NCI-H82 (cell line): ENCODE measurements around the gene RPS6KA1.
"Not testable (repeated sequence)": the region's sequence is repeated elsewhere in the genome, so short reads cannot be mapped to it uniquely, and the experiment has no call there.

Experiments used
- DNase-seq: peaks from one replicate; lab custom pipeline; 2025; lab: John Stamatoyannopoulos, UW

The RPS6KA1 gene

GRCh38 chr1:26529655-26530409, at the start of gene RPS6KA1:
TSS of gene RPS6KA1 (plus strand) at chr1:26529761. CDS start at chr1:26529921, 160 bp downstream.
- DNase-seq: peak; percentile 86

DNA sequence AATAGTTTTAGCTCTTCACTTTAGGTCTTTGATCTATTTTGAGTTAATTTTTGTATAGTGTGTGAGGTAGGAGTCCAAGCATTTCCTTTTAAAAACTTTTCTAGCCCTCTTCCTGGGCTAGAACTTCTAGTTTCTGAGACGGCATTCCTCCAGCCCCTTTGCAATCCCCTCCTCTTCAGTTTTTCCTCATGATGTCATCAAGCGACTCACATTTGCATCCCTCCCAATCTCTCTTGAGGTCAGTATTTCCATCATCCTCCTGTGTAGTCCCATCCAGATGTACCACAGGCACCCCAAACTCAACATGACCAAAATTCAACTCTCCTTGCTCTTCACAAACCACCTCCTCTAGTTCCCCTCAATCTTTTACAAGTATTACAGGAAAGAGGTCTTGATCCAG, 46.6 kb upstream of the RPS6KA1 start:
- DNase-seq: no peak

DNA sequence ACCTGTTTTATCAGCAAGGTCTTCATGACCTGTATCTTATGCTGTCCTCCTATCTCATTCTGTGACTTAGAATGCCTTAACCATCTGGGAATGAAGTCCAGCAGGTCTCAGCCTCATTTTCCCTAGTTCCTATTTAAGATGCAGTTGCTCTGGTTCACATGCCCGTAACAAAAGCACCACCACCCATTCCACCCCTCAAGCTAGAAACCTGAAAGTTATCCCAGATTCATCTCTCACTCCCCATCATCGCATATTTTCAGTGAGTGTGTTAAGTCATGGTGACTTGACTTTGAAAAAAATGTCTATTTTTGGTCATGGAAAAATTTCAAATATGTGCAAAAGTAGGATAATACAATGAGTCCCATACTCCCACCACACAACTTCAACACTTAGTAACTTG, 45.6 kb upstream of the RPS6KA1 start:
- no peak for DNase-seq

DNA sequence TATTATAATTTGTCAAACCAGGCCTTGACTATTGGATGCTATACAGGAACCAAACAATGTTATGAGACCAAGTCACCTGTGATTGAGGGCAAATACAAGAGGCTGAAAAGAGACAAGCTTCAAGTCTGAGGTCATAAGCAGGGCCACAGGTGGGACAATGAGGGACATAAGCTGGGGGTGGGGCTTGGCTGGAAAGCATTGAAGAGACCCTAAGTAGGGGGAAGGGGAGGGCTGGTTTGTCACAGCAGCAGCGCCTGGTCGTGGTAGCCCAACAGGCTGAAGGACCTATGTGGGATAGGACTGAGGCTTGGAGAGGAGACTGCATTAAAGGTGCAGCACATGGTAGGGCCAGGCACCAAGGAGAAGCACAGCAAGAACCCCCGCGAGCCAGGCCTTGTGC, 39.4 kb upstream of the RPS6KA1 start:
- DNase-seq: no peak

- DNase-seq: no peak
Measured at GRCh38 chr1:26493267-26493666, 36.3 kb upstream of the RPS6KA1 start.

GRCh38 chr1:26493938-26494337, 35.6 kb upstream of the RPS6KA1 start:
- DNase-seq: no peak

GRCh38 chr1:26496861-26497260, 32.7 kb upstream of the RPS6KA1 start:
- no peak for DNase-seq

- DNase-seq: no peak
Measured at GRCh38 chr1:26498894-26499293, 30.7 kb upstream of the RPS6KA1 start.

DNA sequence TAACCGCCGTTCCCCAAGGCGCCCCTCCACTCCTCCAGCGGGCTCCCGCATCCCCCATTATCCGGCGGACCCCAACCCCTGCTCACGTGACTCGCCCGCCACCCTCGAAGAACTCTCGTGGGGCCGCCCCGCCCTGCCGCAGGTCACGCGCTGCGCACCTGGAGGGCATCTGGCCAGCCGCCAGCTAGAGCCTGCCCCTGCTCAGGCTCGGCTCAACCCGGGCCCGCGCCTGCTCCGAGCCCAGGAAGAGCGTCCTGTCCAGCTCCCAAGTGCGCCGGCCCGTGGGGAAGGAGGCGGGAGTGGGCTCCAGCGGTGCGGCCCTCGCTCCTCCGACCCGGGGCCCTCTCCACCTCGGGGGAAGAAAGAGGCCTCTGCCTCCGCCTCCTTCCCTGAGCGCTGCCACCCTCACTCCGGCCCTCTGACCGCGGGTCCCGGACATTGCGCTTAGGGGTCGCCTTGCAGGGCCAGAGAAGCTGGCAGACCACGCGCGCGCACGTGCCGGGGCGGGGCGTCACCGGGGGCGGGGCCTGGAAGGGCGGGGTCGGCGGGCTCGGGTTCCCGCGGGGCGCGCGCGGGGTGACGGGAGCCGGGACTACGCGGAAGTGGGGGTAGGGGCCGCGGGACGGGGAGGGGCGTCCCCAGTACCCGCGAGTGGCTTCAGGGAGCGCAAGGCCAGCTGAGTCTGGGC, 28.9 kb upstream of the RPS6KA1 start:
- DNase-seq: peak; percentile 90

GRCh38 chr1:26510711-26511110, 18.9 kb upstream of the RPS6KA1 start:
- not testable (repeated sequence) for DNase-seq

- DNase-seq: not testable (repeated sequence)
Measured at GRCh38 chr1:26515836-26516235, 13.7 kb upstream of the RPS6KA1 start.

DNA sequence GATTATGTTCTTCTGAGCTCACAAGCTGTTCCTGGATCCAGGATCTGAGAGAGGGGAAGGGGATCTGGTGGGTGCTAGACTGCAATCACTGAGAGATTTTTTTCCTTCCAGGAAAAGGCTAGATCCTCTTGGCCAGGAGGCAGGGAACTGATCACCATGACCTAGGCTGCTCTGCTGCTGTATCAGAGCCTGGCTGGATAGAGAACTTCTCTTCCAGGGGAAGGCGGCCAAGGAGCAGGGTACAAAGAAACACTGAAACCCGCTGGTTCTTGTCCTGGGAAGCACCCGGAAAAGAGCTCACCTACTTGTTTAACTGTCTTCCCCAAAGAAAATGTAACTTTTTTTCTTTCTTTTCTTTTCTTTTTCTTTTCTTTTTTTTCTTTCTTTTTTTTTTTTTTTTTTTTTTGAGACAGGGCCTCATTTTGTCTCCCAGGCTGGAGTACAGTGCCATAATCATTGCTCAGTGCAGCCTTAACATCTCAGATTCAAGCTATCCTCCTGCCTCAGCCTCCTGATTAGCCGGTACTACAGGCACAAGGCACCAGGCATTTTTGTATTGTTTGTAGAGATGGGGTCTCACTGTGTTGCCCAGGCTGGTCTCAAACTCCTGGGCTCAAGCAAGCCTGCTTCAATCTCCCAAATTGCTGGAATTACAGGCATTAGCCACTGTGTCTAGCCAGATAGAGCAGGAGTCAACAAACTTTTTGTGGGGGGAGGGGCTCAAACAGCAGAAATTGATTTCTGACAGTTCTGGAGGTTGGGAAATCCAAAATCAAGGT, 12.4 kb upstream of the RPS6KA1 start:
- DNase-seq: peak; percentile 70

DNA sequence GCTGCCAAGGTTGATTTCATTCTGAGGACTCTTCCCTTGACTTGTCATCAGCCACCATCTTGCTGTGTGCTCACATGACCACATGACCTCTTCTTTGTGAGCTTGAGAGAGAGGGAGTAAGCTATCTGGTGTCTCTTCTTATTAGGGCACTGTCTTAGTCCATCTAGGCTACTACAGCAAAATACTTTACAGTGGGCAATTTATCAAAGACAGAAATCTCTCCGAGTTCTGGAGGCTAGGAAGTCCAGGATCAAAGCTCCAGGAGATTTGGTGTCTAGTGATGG, 11.9 kb upstream of the RPS6KA1 start:
- DNase-seq: no peak

DNA sequence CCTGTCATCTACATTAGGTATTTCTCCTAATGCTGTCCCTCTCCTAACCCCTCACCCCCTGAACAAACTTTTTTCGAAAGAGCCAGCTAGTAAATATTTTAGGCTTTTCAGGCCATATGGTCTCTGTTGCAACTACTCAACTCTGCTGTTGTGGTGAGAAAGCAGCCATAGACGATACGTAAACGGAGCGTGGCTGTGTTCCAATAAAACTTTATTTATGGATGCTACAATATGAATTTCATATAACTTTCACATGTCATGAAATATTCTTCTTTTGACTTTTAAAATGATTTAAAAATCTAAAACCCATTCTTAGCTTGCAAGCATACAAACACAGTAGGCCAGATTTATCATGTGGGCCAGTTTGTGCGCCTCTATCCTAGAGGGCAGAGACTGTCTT, 11.2 kb upstream of the RPS6KA1 start:
- DNase-seq: no peak

- no peak for DNase-seq
Measured at GRCh38 chr1:26520339-26520738, 9.2 kb upstream of the RPS6KA1 start.

DNA sequence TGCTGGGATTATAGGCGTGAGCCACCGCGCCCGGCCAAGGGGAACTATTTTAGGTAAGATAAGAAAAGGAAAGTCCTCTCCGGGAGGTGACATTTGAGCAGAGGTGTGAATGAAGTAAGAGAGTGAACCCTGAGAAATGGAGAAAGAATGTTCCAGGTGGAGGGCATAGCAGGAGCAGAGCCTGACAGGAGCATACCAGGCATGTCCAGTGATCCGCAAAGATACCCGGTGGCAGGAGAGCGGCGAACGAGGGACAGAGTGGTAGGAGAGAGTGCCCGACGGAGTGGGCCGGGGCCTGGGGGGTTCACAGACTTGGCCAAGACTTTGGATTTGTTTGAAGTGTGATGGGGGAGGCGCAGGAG, 7.9 kb upstream of the RPS6KA1 start:
- DNase-seq: no peak

GRCh38 chr1:26522073-26522472, 7.5 kb upstream of the RPS6KA1 start:
- no peak for DNase-seq

GRCh38 chr1:26524181-26524580, 5.4 kb upstream of the RPS6KA1 start:
- no peak for DNase-seq

- DNase-seq: no peak
Measured at GRCh38 chr1:26526287-26526686, 3.3 kb upstream of the RPS6KA1 start.

DNA sequence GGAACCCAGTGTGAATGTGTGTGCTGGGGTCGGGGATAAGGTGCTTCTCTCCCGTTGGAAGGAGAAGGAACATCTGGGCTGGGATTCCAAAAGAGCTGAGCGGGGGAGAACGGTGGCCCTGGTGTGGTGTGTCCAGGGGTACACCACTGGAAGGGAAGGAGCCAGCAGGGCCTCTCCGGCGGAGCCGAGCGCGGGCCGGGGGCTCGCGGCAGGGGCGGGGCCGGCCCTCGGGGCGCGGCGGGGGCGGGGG, 231 bp upstream of the RPS6KA1 start:
- no peak for DNase-seq

DNA sequence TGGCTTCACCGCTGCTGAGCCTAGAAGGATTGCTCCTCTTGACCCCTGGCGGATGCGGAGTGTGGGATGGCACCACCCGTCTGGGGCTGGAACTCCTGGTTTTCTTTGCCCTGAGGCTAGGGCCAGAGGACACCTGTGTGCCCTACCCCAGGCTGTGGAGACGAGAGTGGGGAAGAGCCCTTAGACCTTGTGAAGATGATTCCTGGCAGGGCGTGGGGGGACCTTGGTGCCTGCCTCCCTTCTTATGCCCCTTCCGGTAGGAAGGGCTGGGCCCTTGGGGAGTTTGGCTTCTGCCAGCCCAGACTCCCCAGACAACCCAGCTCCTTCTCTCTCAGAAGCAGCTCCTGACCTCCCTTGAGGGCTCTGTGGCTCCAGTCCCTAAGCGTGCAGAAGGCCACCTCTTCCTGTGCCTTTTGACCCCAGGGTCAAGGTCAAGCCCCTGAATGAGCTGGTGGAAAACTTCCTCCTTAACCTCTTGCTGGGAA, 891 bp downstream of the RPS6KA1 start:
- no peak for DNase-seq

DNA sequence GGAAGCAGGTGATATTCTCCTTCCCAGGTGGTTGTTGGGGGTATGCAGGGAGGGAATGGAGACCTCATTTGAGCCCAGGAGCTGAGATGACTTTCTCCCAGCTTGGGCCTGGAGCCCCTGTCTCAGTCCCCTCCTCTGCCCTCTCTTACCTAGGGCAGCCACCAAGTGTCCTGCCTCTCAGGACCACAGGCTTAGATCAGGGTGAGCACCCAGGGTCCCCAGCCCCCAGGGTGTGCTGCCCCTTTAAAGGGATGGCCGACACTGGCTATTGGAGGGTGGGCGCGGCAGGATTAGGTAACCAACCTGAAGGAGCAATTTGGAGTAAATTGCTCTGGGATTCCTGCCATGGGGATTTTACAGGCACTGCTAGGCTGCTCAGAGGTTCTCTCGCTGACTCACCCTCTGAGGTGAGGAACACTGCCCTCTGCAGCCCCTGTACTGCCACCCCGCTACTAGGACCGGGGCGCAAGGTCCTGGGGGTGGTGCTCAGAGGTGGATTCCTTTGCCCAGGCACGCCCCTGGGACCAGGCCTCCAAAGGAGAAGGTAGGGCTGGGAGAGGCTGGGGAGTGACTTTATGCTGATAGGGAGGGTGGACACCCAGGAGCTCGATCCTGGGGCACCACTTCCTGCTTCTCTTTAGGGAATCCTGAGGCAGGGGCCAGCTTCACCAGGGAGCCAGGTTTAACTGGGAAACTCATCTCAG, 1.5 kb downstream of the RPS6KA1 start:
- DNase-seq: peak; percentile 60

- DNase-seq: no peak
Measured at GRCh38 chr1:26531651-26532131, 2.1 kb downstream of the RPS6KA1 start.
